GM10248 (cell line): Measurements from ENCODE around the gene CFAP161.

ENCODE experiments used
- CTCF ChIA-PET: fragments of 300-600 bp; sonication (Branson Sonifier 250); formaldehyde crosslinking; extraction: SDS; loops from one replicate; lab custom pipeline; 2021; ENCODE audit warnings: antibody characterized with exemption; lab: Yijun Ruan, JAX
- POLR2A ChIA-PET: fragments of 350-650 bp; sonication (Branson Sonifier 250); formaldehyde crosslinking; extraction: SDS; loops from one replicate; lab custom pipeline; 2020; ENCODE audit warnings: antibody characterized with exemption; lab: Yijun Ruan, JAX
- DNase-seq: peaks from one replicate; pipeline ENCODE4 v3.0.0; 2012; ENCODE audit errors: extremely low spot score
- TF ChIP-seq, protein P1 (sequence below): IDR thresholded peaks from 2 replicates; pipeline ENCODE4 v1.5.1; 2012; ENCODE audit warnings: mild to moderate bottlenecking, low read depth; ENCODE audit errors: extremely low read depth, missing control alignments, control extremely low read depth

The CFAP161 gene

GRCh38 chr15:81113204-81113657 is 20.8 kb upstream of the CFAP161 start:
- ChIA-PET POLR2A (no interaction called here), CTCF (interaction anchor here (1.2 to 23.2 kb wide), 2 partner anchors 21 to 151 kb away, joined by 3 to 455 read pairs; no protein-coding TSS in a partner anchor)
- DNase-seq = no peak
- TF ChIP-seq, protein P1, sequence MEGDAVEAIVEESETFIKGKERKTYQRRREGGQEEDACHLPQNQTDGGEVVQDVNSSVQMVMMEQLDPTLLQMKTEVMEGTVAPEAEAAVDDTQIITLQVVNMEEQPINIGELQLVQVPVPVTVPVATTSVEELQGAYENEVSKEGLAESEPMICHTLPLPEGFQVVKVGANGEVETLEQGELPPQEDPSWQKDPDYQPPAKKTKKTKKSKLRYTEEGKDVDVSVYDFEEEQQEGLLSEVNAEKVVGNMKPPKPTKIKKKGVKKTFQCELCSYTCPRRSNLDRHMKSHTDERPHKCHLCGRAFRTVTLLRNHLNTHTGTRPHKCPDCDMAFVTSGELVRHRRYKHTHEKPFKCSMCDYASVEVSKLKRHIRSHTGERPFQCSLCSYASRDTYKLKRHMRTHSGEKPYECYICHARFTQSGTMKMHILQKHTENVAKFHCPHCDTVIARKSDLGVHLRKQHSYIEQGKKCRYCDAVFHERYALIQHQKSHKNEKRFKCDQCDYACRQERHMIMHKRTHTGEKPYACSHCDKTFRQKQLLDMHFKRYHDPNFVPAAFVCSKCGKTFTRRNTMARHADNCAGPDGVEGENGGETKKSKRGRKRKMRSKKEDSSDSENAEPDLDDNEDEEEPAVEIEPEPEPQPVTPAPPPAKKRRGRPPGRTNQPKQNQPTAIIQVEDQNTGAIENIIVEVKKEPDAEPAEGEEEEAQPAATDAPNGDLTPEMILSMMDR = no peak

GRCh38 chr15:81113861-81114291 is 20.2 kb upstream of the CFAP161 start:
- TF ChIP-seq, protein P1 = no peak
- CTCF ChIA-PET = interaction anchor here (23.2 kb wide), 1 partner anchor 150 kb away, joined by 455 read pairs; no protein-coding TSS in a partner anchor
- POLR2A ChIA-PET = no interaction called here
- no peak for DNase-seq

DNA sequence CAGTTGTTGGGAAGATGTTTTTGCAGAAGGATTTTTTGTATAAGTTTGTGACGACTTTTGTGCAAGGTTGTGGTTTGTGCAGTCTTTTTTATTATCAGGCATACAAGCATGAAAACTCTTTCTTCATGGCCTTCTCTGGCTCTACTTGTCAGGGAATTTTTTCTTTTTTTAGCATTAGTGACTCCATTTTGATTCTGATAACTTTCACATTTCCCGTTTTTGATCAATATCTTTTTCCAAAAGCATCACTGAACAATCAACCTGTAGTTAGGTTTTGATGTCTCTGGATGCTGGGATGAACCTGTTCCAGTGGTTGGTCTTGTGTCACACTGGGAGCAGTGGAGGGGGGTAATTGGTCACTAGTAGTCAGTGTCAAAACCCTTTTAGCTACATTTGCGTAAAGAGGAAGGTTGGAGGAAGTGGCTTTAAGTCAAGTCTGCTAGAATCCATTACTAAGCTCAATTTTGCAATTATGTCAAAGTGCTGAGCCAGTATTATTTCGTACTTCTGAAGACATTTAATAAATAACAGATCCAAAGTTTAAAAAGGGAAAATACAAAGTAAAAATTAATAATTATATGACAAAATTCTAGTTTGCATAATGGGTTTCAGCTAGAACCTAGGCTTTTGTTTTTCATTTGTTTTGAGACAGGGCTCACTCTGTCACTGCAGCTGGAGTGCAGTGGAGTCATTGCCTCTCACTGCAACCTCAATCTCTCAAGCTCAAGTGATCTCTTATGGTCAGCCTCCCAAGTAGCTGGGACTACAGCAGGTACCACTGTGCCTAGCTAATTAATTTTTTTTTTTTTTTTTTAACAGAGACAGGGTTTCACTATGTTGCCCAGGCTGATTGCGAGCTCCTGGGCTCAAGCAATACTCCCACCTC is 18.8 kb upstream of the CFAP161 start:
- CTCF ChIA-PET = interaction anchor here (1.1 to 3.9 kb wide), 4 partner anchors 7 to 151 kb away, joined by 4 to 36 read pairs (median 4); no protein-coding TSS in a partner anchor
- no peak for DNase-seq
- POLR2A ChIA-PET = no interaction called here
- TF ChIP-seq, protein P1 = no peak

- DNase-seq = no peak
- ChIA-PET POLR2A (no interaction called here), CTCF (interaction anchor here (1.0 to 3.9 kb wide), 4 partner anchors 9 to 149 kb away, joined by 3 to 36 read pairs (median 5); no protein-coding TSS in a partner anchor)
- TF ChIP-seq, protein P1 = no peak
Measured at GRCh38 chr15:81117136-81117535, 16.9 kb upstream of the CFAP161 start.

DNA sequence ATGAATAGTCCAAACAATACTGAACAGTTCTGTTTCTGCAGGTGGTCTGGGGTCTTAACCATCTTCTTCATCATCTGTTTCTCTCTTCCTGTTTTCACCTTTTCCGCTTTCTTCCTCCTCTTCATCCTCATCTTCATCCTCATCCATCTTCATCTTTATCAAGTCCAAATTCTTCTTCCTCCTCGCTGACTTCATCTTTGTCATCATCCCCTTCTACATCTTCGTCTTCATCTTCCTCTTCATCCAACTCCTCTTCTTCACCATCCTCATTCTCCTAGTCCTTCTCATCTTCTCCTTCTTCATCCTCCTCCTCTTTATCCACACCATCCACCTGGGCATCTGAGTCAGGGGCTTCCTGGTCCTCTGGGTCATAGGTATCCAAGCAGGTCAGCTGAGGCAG is 16.5 kb upstream of the CFAP161 start:
- ChIA-PET POLR2A (no interaction called here), CTCF (interaction anchor here (1.0 to 3.9 kb wide), 4 partner anchors 9 to 149 kb away, joined by 3 to 36 read pairs (median 4); no protein-coding TSS in a partner anchor)
- DNase-seq = no peak
- TF ChIP-seq, protein P1 = no peak

DNA sequence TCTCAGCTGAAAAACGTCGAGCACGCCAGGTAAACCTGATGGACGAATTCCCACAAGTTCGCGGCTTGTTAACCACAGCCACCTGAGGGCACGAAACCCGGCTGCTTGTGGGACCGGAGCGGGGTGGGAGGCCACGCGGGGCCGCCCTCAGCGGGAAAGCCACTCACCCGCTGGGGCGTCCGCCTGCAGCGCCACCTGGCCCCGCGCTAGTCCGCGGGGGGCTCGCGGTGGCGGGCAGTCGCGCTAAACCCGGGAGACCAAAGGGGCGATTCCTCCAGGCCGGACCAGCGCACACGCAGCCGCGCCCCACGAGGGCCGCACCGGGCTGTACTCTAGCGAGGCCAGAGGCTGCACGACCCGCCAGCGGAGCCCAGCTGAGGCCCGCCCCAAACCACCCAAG is 15.7 kb upstream of the CFAP161 start:
- TF ChIP-seq, protein P1 = no peak
- no peak for DNase-seq
- ChIA-PET POLR2A (no interaction called here), CTCF (interaction anchor here (1.1 to 3.9 kb wide), 4 partner anchors 10 to 148 kb away, joined by 3 to 36 read pairs (median 4); no protein-coding TSS in a partner anchor)
